ENCODE results near the gene GATAD2B.

Gene GATAD2B

DNA sequence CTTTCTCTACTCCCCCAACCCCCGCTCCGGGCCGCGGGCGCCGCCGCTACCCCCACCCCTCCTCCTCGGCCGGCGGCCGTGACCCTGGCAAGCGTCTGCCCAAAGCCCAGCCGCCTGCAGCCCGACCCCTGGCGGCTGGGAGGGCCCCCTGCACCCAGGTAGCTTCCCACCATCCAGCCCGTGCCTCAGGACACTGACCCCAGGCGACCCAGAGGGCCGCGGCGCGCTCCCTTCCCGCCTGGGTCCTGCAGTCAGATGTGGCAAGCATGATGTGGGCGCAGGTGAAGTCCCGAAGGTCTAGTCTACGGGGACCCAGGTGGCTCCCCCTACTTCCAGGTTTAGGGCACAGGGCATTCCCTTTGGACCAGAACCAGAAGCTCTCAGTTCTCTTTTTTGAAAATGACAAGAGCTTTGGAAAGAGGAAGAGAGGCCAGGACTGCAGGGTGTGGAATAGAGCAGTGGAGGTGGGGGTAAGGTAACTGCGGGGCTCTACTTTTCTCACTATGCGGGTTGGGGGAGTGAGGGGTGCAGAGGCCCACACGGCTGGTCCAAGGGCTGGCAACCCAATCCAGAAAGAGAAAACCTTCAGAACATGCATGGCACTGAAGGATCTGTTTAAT is 24.0 kb upstream of the GATAD2B start, which contains the start of gene DENND4B:
Gene DENND4B, minus strand, starts transcription at position 97 of the 620 bp plus-strand sequence. CDS start 2,344 bp downstream, outside the sequence.
- DNase-seq (ENCODE audit: low spot score) = peak; percentile 95
- TF ChIP-seq, protein P1, sequence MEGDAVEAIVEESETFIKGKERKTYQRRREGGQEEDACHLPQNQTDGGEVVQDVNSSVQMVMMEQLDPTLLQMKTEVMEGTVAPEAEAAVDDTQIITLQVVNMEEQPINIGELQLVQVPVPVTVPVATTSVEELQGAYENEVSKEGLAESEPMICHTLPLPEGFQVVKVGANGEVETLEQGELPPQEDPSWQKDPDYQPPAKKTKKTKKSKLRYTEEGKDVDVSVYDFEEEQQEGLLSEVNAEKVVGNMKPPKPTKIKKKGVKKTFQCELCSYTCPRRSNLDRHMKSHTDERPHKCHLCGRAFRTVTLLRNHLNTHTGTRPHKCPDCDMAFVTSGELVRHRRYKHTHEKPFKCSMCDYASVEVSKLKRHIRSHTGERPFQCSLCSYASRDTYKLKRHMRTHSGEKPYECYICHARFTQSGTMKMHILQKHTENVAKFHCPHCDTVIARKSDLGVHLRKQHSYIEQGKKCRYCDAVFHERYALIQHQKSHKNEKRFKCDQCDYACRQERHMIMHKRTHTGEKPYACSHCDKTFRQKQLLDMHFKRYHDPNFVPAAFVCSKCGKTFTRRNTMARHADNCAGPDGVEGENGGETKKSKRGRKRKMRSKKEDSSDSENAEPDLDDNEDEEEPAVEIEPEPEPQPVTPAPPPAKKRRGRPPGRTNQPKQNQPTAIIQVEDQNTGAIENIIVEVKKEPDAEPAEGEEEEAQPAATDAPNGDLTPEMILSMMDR (IDR thresholded peaks at IDR 0.05; ENCODE audit: extremely low read depth, missing control alignments) = peak; percentile 85

DNA sequence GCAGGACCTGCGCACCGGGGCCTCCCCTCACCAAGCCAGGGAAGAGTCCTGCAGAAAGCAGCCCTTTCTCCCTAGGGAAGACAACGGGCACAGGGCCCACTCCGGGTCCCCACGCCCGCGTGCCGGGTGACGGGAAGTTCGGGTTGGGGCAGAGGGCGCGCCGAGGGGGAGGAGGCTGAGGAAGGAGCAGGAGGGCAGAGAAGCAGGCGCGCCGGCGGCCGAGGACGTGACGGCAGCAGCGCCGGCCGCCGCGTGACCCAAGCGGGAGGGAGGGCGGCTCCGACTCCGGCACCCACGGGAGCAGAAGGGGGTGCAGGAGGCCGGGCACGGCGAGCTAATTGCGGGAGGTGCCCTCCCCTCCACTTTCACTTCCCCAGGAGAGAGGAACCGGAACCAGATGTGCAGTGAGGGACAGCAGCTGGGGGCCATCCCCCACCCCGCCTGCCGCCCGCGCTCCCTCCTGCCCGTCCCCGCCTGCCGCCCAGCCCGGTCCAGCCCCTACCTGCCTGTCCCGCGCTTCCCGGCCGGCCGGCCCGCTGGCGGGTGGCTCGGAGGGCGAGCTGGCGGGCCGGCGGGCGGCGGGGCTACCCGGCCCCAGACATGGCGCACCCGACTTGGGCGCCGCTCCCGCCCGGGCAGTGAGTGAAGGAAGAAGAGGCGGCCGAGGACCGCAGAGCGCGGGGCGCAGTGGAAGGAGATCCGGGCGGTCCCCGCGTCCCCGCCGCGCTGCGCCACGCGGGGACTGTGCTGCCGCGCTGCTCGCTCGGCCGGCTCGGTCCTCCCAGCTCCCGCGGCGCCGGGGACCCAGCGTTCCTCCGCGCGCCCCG is 23.2 kb upstream of the GATAD2B start:
- TF ChIP-seq, protein P1 (IDR thresholded peaks at IDR 0.05; ENCODE audit: extremely low read depth, missing control alignments) = no peak
- peak; percentile 97 for DNase-seq (ENCODE audit: low spot score)

DNA sequence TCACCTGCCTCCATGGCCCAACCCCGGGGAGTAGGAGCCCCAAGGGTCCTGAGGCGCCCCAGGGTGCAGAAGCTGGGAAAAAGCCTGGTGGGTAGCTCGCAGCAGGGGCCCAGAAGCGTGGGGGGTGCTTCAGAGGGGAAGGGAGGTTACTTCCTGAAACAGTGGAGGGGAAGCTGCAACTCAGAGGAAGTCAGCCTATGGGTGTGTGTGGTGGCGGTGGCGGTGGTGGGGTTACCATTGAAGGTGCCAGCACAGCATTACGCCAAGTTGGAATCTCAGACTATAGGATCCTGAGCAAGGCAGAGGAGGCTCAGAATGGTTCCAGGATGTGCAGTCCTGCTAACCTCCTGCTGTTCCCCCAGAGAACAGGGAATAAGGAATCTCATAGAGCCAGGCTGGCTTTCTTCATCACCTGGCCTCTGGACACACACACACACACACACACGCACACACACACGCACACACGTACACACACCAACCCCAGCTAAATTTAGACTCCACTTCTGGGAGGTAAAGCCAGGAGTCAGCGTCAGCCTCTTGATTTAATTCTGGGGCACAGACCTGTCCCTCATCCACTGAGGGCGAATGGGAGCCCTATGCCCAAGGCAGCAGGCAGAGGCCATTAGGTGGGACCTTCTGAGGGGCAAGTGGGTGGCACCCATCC is 22.5 kb upstream of the GATAD2B start:
- TF ChIP-seq, protein P1 (IDR thresholded peaks at IDR 0.05; ENCODE audit: extremely low read depth, missing control alignments) = no peak
- peak; percentile 88 for DNase-seq (ENCODE audit: low spot score)

DNA sequence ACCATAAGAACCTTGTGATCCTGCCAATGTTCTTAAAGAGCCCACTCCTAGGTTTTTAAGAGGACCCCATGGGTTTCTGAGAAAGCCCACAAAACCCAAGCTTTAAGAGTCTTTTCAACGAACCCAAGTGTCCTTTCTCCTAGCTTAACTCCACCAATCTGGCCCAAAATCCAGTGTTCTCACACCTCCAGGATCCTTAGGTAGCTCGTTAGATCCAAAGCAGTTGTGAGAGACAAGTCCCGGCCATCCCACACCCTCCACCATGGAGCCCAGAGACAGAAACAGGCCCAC is 22.0 kb upstream of the GATAD2B start:
- DNase-seq (ENCODE audit: low spot score) = no peak
- TF ChIP-seq, protein P1 (IDR thresholded peaks at IDR 0.05; ENCODE audit: extremely low read depth, missing control alignments) = no peak

DNA sequence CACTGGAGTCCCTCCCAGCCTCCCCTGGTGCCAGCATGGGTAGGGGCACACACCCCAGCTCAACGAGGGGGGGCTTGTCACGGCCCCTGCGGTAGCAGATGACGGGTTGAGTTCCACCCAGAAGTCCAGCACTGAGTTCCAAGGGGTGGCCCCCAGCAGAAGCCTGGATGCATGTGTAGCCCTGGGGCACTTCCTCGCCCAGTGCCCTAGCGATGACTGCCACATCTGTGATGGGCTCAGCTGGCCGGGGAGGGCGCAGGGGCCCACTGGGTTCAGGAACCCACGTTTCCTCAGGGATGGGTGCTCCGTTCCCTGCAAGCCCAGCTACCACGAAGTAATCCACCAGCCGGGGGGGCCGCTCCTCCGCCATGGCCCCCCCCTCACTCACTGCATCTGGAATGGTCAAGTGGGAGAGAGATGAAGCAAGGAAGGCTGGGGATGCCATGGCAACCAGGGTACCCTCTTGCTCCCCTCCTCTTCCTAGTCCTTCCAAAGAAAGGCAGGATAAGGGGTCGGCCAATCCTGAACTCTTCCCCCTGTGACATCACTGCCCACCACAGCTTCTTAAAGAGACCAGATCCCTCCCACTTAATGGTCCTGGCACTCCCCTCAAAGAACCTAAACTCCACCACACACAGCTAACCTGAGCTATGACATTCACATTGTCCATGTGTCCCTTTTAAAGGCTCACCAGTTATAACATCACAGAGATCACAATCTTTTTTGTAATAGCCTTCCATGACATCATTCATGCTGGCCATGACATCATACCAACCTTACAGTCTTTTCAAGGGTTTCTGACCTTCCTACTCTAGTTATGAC is 21.4 kb upstream of the GATAD2B start:
- DNase-seq (ENCODE audit: low spot score) = no peak
- TF ChIP-seq, protein P1 (IDR thresholded peaks at IDR 0.05; ENCODE audit: extremely low read depth, missing control alignments) = no peak

DNA sequence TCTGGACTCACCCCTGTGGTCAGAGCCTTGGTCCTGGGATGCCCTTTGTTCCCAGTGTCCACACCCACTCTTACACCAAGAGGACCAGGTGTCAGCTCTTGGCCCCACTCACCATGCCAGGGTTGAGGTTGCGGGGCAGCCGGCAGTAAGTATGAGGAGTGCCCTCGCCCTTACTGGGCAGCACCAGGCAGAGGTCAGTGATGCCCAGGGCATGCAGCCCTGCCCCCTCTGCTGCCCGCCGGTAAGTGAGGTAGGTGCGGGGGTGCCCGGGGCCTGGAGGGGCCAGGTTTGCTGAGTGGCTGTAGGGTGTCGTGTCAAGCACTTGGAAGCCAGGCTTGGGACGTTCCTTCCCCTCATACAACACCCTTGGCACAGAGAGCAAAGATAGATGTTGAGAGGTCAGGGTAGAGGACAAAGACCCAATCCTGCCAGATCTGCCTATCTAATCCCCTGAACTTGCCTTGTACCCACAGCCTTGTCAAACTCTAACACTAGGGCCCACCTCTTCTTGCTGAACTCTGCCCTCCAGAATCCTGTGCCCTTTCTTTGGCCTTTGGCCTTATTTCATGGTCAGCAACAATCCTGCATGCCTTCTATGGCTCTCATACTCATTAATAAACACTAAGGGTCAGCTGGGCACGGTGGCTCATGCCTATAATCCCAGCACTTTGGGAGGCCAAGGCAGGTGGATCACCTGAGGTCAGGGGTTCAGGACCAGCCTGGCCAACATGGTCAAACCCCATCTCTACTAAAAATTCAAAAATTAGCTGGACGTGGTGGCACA is 20.2 kb upstream of the GATAD2B start:
- DNase-seq (ENCODE audit: low spot score) = no peak
- TF ChIP-seq, protein P1 (IDR thresholded peaks at IDR 0.05; ENCODE audit: extremely low read depth, missing control alignments) = no peak
